Measurements from ENCODE around the gene KCND2.

GRCh38 chr7:120402079-120402767, 129.2 kb downstream of the KCND2 start:
- no peak for TF ChIP-seq YY1 (IDR thresholded peaks at IDR 0.05; ENCODE audit: low read depth, low read length)
- no peak for TF ChIP-seq ATF3 (IDR thresholded peaks at IDR 0.05; ENCODE audit: insufficient read depth, low read depth, low read length)
- TF ChIP-seq CTCF (IDR thresholded peaks at IDR 0.05; ENCODE audit: control extremely low read depth in 1 of 3, insufficient read depth in 1 of 3, low read depth in 1 of 3, low read length in 3 of 3) = no peak
- no peak for TF ChIP-seq POLR2AphosphoS5 (IDR thresholded peaks at IDR 0.05; ENCODE audit: low read depth, low read length)
- TF ChIP-seq JUND (IDR thresholded peaks at IDR 0.05; ENCODE audit: low read length) = no peak
- TF ChIP-seq EP300 (IDR thresholded peaks at IDR 0.05; ENCODE audit: borderline replicate concordance in 1 of 2, low read depth in 2 of 2, low read length in 2 of 2) = no peak
- TF ChIP-seq SIX5 (IDR thresholded peaks at IDR 0.05; ENCODE audit: low read depth, low read length) = no peak
- TF ChIP-seq SUZ12 (IDR thresholded peaks at IDR 0.05; ENCODE audit: low read length) = no peak
- no peak for TF ChIP-seq SP1 (IDR thresholded peaks at IDR 0.05; ENCODE audit: low read depth, low read length)
- TF ChIP-seq CBX5 (IDR thresholded peaks at IDR 0.05; ENCODE audit: low read depth, low read length) = no peak
- TF ChIP-seq ATF2 (IDR thresholded peaks at IDR 0.05; ENCODE audit: low read length) = no peak
- no peak for TF ChIP-seq CHD1 (IDR thresholded peaks at IDR 0.05; ENCODE audit: low read depth, low read length)
- no peak for TF ChIP-seq TAF7 (optimal IDR thresholded peaks at IDR 0.05; ENCODE audit: borderline replicate concordance, low read depth, low read length)
- TF ChIP-seq CREB1 (IDR thresholded peaks at IDR 0.05) = no peak
